Coronary artery (tissue), 2 donors: ENCODE results near the gene TMCO4.

Experiments
- DNase-seq: peaks from one replicate; pipeline ENCODE4 v3.0.0-alpha.2; 2017; ENCODE audit warnings: low spot score
- H3K27ac ChIP-seq, 2 donors: fragments of 200-600 bp; sonication (generic); one replicate each; pipeline ENCODE4 v1.5.1; 2016 to 2019
- H3K4me3 ChIP-seq: fragments of 200-600 bp; sonication (generic); 2 replicates; pipeline ENCODE4 v1.5.1; 2016; ENCODE audit warnings: mild to moderate bottlenecking, moderate library complexity
- TF ChIP-seq, protein P1 (sequence below): fragments of 200-600 bp; sonication (generic); IDR thresholded peaks from one replicate; pipeline ENCODE4 v1.5.1; 2019; ENCODE audit warnings: antibody characterized with exemption

Gene TMCO4

GRCh38 chr1:19786988-19787423, 12.7 kb downstream of the TMCO4 start:
- Histone ChIP-seq H3K27ac (no peak overlapping the region), H3K4me3 (no peak overlapping the region)
- no peak for DNase-seq
- TF ChIP-seq, protein P1, sequence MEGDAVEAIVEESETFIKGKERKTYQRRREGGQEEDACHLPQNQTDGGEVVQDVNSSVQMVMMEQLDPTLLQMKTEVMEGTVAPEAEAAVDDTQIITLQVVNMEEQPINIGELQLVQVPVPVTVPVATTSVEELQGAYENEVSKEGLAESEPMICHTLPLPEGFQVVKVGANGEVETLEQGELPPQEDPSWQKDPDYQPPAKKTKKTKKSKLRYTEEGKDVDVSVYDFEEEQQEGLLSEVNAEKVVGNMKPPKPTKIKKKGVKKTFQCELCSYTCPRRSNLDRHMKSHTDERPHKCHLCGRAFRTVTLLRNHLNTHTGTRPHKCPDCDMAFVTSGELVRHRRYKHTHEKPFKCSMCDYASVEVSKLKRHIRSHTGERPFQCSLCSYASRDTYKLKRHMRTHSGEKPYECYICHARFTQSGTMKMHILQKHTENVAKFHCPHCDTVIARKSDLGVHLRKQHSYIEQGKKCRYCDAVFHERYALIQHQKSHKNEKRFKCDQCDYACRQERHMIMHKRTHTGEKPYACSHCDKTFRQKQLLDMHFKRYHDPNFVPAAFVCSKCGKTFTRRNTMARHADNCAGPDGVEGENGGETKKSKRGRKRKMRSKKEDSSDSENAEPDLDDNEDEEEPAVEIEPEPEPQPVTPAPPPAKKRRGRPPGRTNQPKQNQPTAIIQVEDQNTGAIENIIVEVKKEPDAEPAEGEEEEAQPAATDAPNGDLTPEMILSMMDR, result no peak

DNA sequence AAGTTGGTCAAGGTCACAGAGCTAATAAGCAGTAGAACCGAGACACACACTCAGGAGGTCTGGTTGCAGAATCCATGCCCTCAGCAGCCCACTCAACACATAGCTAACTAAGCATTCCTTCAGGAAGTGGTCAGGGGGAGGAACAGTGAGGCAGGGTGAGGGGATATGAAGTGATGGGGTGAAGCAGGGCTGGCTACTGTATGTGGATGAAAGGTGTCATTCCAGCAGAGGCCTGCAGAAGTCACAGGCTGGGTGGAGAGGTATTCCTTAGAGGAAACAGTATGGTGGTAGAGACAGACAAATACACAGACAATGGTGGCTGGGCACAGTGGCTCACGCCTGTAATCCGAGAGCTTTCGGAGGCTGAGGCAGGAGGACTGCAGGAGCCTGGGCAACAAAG, 14.1 kb downstream of the TMCO4 start:
- Histone ChIP-seq H3K4me3 (no peak overlapping the region), H3K27ac (no peak overlapping the region)
- TF ChIP-seq, protein P1, result no peak
- DNase-seq, result no peak

DNA sequence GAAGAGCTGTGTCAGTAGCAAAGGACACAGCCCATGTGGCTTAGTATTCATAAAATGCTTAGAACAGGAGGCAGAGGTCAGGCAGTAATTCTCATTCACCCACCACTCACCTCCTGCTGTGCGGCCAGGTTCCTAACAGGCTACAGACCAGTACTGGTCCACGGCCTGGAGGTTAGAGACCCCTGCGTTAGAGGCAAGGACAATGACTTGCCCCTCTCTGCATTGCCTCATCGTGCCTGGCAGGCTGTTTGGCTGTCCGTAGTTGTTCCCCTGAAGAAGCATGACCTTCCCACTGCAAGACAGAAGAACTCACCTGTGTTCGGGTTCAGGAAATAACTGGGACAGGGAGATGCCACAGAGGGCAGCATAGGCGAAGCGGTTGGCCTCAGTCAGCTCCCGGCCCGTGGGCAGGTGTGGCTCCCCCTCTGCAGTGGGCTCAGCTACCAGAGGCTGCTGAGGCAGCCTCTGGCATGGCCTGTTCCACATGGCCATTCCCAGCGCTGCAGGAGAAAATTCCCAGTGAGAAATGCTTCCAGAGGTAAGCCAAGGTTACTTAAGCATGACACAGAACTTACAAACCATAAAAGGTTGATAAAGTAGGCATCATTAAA, 19.3 kb downstream of the TMCO4 start:
- DNase-seq, result no peak
- H3K27ac ChIP-seq, result no peak overlapping the region
- no peak overlapping the region for H3K4me3 ChIP-seq
- TF ChIP-seq, protein P1, result no peak

DNA sequence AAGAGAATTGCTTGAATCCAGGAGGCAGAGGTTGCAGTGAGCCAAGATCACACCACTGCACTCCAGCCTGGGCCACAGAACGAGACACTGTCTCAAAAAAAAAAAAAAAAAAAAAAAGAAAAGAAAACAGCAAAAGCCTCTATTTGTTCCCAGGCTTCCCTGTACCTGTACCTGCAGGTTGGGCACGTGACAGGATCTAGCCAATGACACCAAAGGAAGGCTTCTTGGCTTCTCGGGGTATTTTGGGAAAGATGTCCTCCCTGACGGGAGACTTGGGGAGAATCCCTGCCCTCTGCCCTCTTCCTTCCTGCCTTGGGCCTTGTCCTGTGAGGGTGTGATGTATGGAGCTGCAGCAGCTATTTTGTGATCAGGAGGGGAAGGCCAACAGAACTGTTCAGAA, 22.8 kb downstream of the TMCO4 start:
- TF ChIP-seq, protein P1, result no peak
- no peak overlapping the region for H3K27ac ChIP-seq
- no peak overlapping the region for H3K4me3 ChIP-seq
- DNase-seq, result no peak

DNA sequence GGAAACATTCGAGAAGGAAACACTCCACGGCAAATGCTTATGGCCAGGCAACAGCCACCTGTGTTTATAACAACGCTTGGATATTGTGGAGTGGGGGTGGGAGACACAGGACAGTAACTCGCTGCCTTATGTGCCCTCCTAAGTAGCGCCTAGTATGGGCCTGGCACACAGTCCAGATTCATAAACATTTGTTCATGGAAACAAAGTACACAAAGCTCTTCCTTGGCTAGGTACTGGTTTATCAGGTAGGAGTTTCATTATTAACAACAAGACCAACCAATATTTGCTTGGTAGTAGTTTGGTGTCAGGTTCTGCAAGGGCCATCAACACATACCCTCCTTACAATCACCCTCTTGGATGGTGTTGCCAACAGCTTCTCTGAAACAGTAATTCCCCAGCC, 23.4 kb downstream of the TMCO4 start:
- no peak for DNase-seq
- Histone ChIP-seq H3K27ac (no peak overlapping the region), H3K4me3 (no peak overlapping the region)
- TF ChIP-seq, protein P1, result no peak

- no peak overlapping the region for H3K27ac ChIP-seq
- no peak for DNase-seq
- H3K4me3 ChIP-seq, result no peak overlapping the region
- TF ChIP-seq, protein P1, result no peak
These were observed 23.9 kb downstream of the TMCO4 start for GRCh38 chr1:19775831-19776230.

- Histone ChIP-seq H3K4me3 (no peak overlapping the region), H3K27ac (no peak overlapping the region)
- no peak for DNase-seq
- TF ChIP-seq, protein P1, result no peak
These were observed 24.4 kb downstream of the TMCO4 start for GRCh38 chr1:19775317-19775716.
